NCI-H510A treated with DMSO at 0.1 percent for 48 hours (cell line): ENCODE data around the gene OLIG1.

Experiments
- DNase-seq: peaks from one replicate; lab custom pipeline; 2025; lab: John Stamatoyannopoulos, UW

OLIG1 gene

DNA sequence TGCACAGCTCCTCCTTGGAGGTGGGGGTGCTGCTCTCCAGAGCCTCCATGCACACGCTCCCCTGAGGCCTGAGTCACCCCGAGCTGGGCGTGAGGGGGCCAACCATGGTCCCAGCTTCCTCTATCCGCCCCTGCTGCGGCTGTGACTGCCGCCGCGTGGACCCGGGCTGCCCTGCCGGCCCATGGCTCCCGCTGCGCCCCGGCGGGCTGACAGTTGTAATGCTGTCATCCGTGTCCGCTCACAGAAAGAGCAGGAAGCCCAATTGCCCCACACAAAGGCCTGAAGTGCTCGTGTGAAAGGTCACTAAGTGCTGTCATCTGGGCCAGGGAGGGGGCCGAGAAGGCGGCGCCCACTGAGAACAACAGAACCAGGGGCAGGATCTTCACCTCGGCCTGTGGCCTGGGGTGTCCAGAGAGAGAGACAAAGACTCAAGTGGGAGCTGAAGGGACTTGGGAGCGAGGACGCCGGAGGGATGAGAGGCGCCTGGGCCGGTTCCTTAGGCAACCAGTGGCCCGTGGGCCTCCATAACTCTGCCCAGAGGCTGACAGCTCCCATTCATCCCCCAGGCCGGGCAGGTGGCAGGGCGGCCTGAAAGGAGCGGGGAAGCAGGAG, 31.5 kb downstream of the OLIG1 start:
- no peak for DNase-seq

DNA sequence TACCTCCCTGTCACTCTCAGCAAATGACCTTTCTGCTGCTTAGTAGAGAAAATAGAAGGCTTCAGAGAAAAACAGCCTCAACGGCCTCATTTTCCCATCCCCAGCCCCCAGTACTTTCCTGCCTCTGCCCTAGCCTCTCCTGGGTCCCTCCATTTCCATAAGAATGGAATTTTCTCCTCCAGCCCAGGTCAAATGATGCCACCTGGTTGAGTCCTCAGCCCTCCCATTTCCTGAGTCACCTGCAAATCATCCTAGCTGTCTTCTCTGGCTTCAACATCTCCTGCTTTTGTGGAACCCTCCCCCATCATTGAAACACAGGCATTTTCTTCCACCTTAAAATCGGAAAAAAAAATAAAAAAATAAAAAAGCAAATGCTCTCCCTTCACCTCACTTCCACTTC, 35.1 kb downstream of the OLIG1 start:
- no peak for DNase-seq

DNA sequence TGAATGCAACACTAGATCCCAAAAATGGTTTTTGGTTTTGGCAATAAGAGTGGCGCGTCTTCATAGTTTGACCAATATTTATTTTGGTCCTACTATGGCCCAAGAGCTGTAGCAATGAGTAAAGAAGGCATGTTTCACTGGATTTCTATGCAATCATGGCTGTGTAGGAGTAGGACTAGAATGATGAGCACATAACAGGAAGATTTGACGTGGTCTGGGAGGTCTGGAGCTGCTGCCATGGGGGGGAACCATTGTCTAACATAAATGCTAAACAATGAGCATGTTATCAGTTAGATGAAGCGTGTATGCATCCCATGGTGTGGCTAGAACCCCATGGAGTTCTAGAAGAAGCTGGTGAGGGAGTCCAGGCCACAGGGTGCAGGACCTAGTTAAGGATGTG, 38.3 kb downstream of the OLIG1 start:
- no peak for DNase-seq

DNA sequence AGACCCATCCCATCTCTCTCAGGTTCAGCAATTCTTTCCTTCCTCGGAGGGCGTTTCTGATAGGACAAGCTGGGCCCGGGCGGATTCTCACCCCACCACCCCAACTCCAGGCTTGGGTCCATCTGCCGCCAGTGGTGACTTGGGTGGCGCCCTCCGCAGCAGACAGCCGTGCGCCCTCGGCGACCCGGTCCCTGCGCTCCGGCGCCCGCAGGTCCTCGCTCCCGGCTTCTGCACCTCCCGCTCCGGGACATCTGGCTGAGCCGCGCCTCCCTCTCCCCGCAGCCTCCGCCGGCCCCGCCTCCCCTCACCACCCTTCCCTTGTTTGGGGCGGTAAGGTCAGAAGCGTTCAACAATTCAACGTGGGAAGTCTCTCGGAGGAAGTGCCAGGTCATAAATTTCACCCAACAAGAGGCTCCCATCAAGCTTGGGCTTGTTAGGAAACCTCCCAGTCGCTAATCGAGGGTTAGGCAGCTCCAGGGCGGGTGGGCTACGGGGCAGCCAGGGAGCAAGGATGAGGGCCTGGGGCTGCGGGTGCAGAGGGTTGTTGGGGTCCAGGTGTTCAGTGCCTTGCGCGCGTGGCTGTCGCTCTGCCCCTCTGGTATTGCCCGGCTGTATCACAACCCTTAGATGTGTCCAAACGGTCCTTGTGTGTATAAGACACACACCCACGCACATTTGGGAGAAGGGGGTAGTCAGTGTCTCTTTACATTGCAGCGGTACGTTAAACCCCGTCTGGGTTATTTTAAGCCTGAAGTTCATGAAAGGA, 39.8 kb downstream of the OLIG1 start:
- peak; percentile 79 for DNase-seq

DNA sequence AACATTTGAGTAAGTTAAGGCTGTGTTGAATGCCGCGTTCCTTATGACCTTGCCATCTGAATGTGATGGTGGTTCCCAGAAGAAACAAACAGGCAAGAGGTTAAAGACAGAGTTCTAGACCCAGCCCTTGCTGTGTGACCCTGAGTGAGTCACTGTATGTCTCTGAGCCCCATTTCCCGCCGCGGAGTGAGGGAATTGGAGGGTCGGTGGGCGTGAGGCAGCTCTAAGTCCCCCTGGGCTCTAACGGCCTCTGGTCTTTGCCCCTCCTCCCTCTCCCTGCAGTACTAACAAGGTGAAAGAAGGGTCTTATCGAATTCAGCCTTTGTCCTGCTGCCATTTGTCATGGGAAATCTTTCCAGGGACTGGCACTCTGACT, 40.4 kb downstream of the OLIG1 start:
- no peak for DNase-seq

DNA sequence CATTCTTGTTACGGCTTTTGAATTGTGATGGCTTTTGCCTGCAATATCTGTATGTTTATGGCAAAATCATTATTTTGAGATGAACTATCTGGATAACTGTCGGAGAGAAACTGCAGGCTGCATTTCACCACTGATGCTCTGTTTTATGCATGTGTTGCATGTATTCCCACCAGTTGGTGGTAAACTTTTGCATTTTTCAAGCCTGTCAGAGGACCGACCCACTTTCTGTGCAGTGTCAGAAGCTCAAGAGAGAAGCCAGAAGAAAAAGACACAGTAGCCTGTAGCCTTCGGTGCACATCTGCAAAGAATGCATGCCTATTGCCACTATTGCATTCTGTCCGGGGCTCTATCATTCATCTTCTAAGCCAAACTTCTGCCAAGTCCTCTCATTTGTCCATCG, 41.6 kb downstream of the OLIG1 start:
- no peak for DNase-seq

DNA sequence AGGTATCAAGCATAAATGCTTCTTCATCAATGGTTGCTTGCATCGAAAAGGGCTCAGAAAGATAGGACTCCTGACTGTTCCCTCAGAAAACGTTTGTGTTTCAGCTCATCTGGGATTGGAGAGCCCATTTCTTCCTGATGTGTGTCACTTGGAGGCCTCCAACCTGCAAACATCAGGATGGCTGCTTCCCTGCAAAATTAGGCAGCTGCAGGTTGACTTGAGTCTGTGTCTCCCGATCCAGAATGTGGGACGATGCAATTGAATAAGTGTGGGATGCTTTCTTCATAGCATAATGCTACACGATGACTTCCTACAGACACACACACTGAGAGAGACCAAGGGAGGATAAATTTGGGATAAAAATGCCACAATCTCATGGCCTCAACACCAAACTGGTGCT, 42.2 kb downstream of the OLIG1 start:
- peak; percentile 89 for DNase-seq

DNA sequence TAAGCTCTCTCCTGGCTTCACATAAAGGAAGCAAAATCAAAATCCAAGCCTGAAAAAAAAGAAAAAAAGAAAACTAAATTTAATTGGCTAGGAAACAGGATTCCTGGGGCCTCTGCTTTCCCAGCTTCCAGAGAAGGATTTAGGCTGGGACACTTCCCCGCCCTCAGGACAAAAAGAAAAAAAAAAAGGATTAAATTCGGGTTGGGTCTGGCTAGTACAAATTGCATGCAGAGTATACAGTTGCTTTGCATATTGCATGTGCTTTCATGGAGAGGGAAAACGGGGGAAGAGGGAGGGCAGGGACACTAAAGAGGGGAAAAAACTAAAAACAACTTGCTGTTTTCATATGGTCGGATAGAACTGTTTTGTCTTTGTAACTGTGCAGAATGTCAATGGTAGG, 42.7 kb downstream of the OLIG1 start:
- DNase-seq: peak; percentile 25

DNA sequence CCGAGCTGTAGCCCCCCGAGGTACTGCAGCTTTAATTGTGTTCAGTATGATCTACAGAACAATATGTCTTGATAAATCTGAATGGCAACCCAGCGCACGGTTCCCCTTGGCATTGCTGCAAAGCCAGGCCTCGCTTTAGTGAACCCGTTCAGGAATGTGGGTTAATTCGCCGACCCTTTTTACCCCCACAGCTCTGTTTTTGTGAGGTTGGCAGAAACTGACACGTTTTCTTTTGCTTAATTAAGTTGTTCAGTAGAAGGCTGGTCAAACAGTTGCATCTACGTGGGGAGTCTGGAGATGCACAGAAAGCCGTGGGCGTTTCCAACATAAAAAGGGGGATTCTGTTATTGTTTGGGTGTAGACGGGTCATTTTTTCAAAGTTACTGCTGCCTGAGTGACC, 43.2 kb downstream of the OLIG1 start:
- DNase-seq: no peak

DNA sequence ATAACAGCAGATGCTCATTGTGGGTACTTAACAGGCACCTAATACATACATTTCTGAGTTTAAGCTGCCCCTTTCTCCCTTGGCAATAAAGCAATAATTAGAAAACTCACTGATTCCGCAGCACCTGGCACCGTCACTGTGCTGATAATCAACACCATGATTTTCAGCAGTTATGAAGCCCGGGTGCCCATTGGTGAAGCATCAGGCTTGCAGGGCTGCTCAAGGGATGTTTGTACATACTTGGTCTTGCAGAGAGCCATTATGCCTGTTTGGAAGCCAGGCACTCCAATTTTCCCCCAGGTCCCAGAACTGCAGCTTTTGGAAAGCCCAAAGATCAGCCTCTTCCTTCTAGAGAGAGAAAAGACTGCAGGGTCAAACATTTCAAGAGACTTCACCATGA, 44.3 kb downstream of the OLIG1 start:
- DNase-seq: no peak

DNA sequence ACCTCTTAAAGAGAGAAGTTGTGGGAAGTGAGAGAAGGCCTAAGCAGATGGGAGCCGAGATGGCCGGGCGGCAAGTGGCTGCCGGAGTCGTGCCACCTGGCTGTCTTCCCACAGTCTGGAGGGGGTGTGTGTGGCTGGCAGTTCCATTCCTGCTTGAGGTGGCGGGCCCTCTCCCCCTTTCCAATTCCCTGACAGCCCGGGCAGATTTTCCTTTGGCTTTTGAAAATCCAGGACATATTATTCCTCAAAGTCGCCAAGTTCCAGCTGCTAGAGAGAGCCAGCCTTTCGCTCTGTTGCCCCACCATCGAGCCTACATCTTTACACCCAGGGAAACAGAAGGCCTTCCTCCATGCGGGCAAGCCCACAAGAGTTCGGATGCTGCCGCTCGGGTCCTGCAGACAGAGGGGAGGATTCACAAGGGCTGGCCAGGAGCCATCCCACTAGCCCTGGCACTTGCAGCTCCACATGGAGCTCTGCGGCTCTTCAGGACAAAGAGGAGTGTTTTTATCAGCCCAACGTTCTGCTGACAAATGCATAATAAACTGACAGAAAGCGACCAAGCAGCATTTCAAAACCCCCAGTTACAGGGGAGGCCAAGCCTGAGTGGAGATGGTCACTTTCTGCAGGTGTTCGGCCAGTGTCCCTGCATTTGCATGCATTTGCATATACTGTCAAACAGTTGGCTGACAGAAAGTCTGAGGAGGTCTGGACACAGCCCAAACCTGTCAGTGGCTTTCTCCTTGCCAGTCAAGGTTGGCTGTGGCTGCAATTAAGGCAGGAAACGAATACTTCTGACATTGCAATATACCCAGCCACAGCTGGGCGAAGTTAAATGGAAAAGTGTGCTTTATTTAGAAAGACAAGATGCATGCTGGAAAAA, 45.9 kb downstream of the OLIG1 start:
- DNase-seq: peak; percentile 10

DNA sequence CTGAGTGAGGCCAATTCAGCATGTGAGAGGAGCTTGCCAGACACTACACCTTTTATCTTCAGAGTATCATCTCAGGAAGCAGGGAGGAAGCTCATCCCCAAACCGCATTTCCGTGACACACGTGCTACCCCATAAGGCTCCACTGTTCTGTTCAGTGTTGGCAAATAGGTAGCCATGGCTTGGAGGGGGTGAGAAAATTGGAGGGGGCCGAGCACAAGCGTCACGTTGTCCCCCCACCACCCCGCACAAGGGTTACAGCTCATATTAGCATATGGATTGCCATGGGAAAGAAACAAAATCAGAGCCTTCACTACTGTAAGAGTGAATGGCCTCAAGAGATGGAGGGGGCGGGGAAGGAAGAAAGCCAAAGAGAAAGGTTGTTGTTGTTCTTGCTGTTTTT, 46.7 kb downstream of the OLIG1 start:
- no peak for DNase-seq

DNA sequence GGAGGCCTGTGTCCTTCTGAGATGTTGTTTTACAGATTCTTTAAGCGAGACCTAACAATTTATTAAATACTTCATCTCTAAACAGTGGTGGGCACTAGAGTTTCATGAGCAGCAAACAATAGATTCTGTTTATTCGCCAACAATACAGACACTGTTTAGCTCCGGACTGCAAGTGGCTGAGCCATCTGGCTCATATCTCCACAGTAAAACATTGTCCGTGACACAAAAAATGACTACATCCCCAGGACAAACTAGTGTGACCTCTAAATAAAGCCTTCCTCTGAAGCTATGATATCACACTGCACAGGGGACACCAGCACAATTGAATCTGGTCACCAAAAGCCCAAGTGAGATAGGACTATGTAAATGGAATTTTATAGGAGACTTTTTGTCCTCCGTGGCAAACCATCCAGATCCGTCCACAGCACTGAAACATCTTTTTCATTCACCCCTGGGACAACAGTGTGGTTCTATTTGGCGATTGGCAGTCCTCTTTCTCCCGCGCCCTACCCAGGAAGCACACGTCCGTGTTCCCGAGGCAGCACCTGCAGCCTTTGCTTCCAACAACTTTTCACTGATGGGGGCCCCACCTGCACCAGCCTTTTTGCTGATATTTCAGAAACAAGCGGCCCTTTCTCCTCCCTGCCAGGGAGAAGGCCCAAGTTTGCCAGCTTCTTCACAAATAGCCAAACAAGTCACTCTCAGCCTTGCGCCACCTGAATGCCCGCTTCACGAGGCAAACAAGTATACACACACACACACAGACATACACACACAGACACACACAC, 47.4 kb downstream of the OLIG1 start:
- no peak for DNase-seq
